ENCODE measurements around the gene C3. TPM values are rescaled to one million over a fixed set of nuclear protein-coding genes. Genes with fewer than 3 reads are reported as not detected.
"Not testable (repeated sequence)": the region's sequence is repeated elsewhere in the genome, so short reads cannot be mapped to it uniquely, and the experiment has no call there.

The C3 gene
- polyA plus RNA-seq, 1 experiment: 1.8 TPM

- Histone ChIP-seq H3K9me3 (ENCODE audit: control insufficient read depth, insufficient read depth, low read length) (peaks cover 7% of the 10 kb centered on the region; the same call in 1 of the 2 replicates), H3K4me3 (ENCODE audit: low read depth, low read length) (no peak overlapping the region), H3K27ac (ENCODE audit: low read depth, low read length) (no peak overlapping the region), H3K27me3 (ENCODE audit: control insufficient read depth, insufficient read depth, low read length) (no peaks in the 10 kb centered on the region)
- no peak for TF ChIP-seq CTCF (IDR thresholded peaks at IDR 0.05; ENCODE audit: low read depth, low read length)
- ChIA-PET CTCF (no interaction called here), POLR2A (no interaction called here)
- no peak for DNase-seq (ENCODE audit: low read depth, low spot score)
Measured at GRCh38 chr19:6668691-6669090, 51.8 kb downstream of the C3 start.

- no peak overlapping the region for H3K27ac ChIP-seq (ENCODE audit: low read depth, low read length)
- no peak for DNase-seq (ENCODE audit: low read depth, low spot score)
- H3K4me3 ChIP-seq (ENCODE audit: low read depth, low read length): no peak overlapping the region
- CTCF ChIA-PET: no interaction called here
- TF ChIP-seq CTCF (IDR thresholded peaks at IDR 0.05; ENCODE audit: low read depth, low read length): no peak
- POLR2A ChIA-PET: no interaction called here
- peaks cover 7% of the 10 kb centered on the region; the same call in 1 of the 2 replicates for H3K9me3 ChIP-seq (ENCODE audit: control insufficient read depth, insufficient read depth, low read length)
- no peaks in the 10 kb centered on the region for H3K27me3 ChIP-seq (ENCODE audit: control insufficient read depth, insufficient read depth, low read length)
Measured at GRCh38 chr19:6667114-6667627, 53.3 kb downstream of the C3 start.

- CTCF ChIA-PET: no interaction called here
- peaks cover 8% of the 10 kb centered on the region for H3K27me3 ChIP-seq (ENCODE audit: control insufficient read depth, insufficient read depth, low read length)
- no peak overlapping the region for H3K27ac ChIP-seq (ENCODE audit: low read depth, low read length)
- POLR2A ChIA-PET: no interaction called here
- TF ChIP-seq CTCF (IDR thresholded peaks at IDR 0.05; ENCODE audit: low read depth, low read length): no peak
- no peak for DNase-seq (ENCODE audit: low read depth, low spot score)
- peaks cover 7% of the 10 kb centered on the region; the same call in 1 of the 2 replicates for H3K9me3 ChIP-seq (ENCODE audit: control insufficient read depth, insufficient read depth, low read length)
- H3K4me3 ChIP-seq (ENCODE audit: low read depth, low read length): no peak overlapping the region
Measured at GRCh38 chr19:6664916-6665315, 55.5 kb downstream of the C3 start.

GRCh38 chr19:6663236-6664201, 56.9 kb downstream of the C3 start:
- H3K27ac ChIP-seq (ENCODE audit: low read depth, low read length): no peak overlapping the region
- no peak for TF ChIP-seq CTCF (IDR thresholded peaks at IDR 0.05; ENCODE audit: low read depth, low read length)
- POLR2A ChIA-PET: interaction anchor here (0.6 kb wide), 1 partner anchor 261 kb away, joined by 5 read pairs; no protein-coding TSS in a partner anchor
- H3K9me3 ChIP-seq (ENCODE audit: control insufficient read depth, insufficient read depth, low read length): peaks cover 7% of the 10 kb centered on the region; the same call in 1 of the 2 replicates
- CTCF ChIA-PET: no interaction called here
- peaks cover 9% of the 10 kb centered on the region for H3K27me3 ChIP-seq (ENCODE audit: control insufficient read depth, insufficient read depth, low read length)
- no peak overlapping the region for H3K4me3 ChIP-seq (ENCODE audit: low read depth, low read length)
- DNase-seq (ENCODE audit: low read depth, low spot score): no peak

GRCh38 chr19:6662702-6663101, 57.7 kb downstream of the C3 start:
- ChIA-PET POLR2A (no interaction called here), CTCF (no interaction called here)
- no peak for DNase-seq (ENCODE audit: low read depth, low spot score)
- H3K9me3 ChIP-seq (ENCODE audit: control insufficient read depth, insufficient read depth, low read length): peaks cover 7% of the 10 kb centered on the region; the same call in 1 of the 2 replicates
- no peak overlapping the region for H3K4me3 ChIP-seq (ENCODE audit: low read depth, low read length)
- no peak for TF ChIP-seq CTCF (IDR thresholded peaks at IDR 0.05; ENCODE audit: low read depth, low read length)
- H3K27me3 ChIP-seq (ENCODE audit: control insufficient read depth, insufficient read depth, low read length): peaks cover 9% of the 10 kb centered on the region
- H3K27ac ChIP-seq (ENCODE audit: low read depth, low read length): no peak overlapping the region

GRCh38 chr19:6661509-6662244, 58.8 kb downstream of the C3 start:
- H3K27ac ChIP-seq (ENCODE audit: low read depth, low read length); H3K27me3 ChIP-seq (ENCODE audit: control insufficient read depth, insufficient read depth, low read length); H3K4me3 ChIP-seq (ENCODE audit: low read depth, low read length); H3K9me3 ChIP-seq (ENCODE audit: control insufficient read depth, insufficient read depth, low read length); CTCF ChIA-PET; DNase-seq (ENCODE audit: low read depth, low spot score); POLR2A ChIA-PET: not testable (repeated sequence)

All from AG04450 (cell line).